ENCODE results near the gene SNCAIP. TPM values are rescaled to one million over a fixed set of nuclear protein-coding genes. Genes with fewer than 3 reads are reported as not detected.

The SNCAIP gene
- total RNA-seq, 1 experiment from 2014 or later: 3.0 TPM

GRCh38 chr5:122478741-122479442, 166.9 kb downstream of the SNCAIP start:
- Histone ChIP-seq H4K5ac (ENCODE audit: insufficient read length, low read depth, low read length) (no peak overlapping the region), H3K56ac (ENCODE audit: insufficient read length, low read depth, low read length) (no peak overlapping the region), H2AFZ (ENCODE audit: low read length) (no peak overlapping the region), H3T11ph (ENCODE audit: low read length) (no peak overlapping the region), H4K91ac (ENCODE audit: insufficient read length, low read depth, low read length) (no peak overlapping the region), H3K9ac (ENCODE audit: extremely low read depth, insufficient read length, low read length) (no peak overlapping the region), H3K18ac (ENCODE audit: insufficient read length, low read depth, low read length) (no peak overlapping the region), H3K79me1 (ENCODE audit: insufficient read depth, low read depth, low read length, poor library complexity, severe bottlenecking) (no peaks in the 10 kb centered on the region), H2AK5ac (ENCODE audit: insufficient read length, low read length) (no peak overlapping the region), H3K23me2 (ENCODE audit: insufficient read length, low read depth, low read length, poor library complexity, severe bottlenecking) (no peaks in the 10 kb centered on the region), H4K20me1 (ENCODE audit: control insufficient read depth, insufficient read depth, insufficient read length) (no peaks in the 10 kb centered on the region), H3K27me3 (ENCODE audit: insufficient read depth, low read length) (no peaks in the 10 kb centered on the region), H2BK5ac (ENCODE audit: insufficient read length, low read length) (no peak overlapping the region), H3K23ac (ENCODE audit: insufficient read length, low read depth, low read length) (no peak overlapping the region), H2BK20ac (ENCODE audit: low read depth, low read length, poor library complexity, severe bottlenecking) (no peak overlapping the region), H2BK12ac (ENCODE audit: insufficient read length, low read depth, low read length) (no peak overlapping the region), H3K4me2 (ENCODE audit: insufficient read depth, insufficient read length, low read length) (no peak overlapping the region), H3K4ac (ENCODE audit: low read depth, low read length) (no peak overlapping the region), H2BK15ac (ENCODE audit: low read depth, low read length) (no peak overlapping the region), H2BK120ac (ENCODE audit: low read depth, low read length, poor library complexity, severe bottlenecking) (no peak overlapping the region), H4K8ac (replicated peaks; ENCODE audit: insufficient read length, low read depth, low read length) (no peak overlapping the region), H3K4me1 (ENCODE audit: insufficient read depth, low read length) (no peaks in the 10 kb centered on the region; the same call in 1 of the 2 replicates), H3K27ac (ENCODE audit: insufficient read length, low read depth, low read length) (no peak overlapping the region), H3K9me3 (ENCODE audit: control insufficient read depth, low read depth, low read length) (no peaks in the 10 kb centered on the region), H3K14ac (ENCODE audit: insufficient read depth, low read length) (no peak overlapping the region), H3K79me2 (ENCODE audit: insufficient read depth, low read length) (no peaks in the 10 kb centered on the region)
- Mint-ChIP-seq H3K27me3 (ENCODE audit: low read depth) (no peaks in the 10 kb centered on the region), H3K4me3 (no peak overlapping the region; a peak in 1 of 5 replicates), H3K9me3 (no peaks in the 10 kb centered on the region), H3K27ac (no peak overlapping the region), H3K36me3 (ENCODE audit: insufficient read depth in 1 of 3, low read depth in 3 of 3) (peaks cover 0 to 3% (median 1%) of the 10 kb centered on the region in 3 experiments; a peak in 2 of 7 replicates), H3K4me1 (peaks cover 15 to 18% of the 10 kb centered on the region in 2 experiments)
- no CpG with 5 or more reads among the region's 3 CpGs for WGBS (ENCODE audit: extremely low coverage, insufficient read length, low lambda C conversion rate)
- TF ChIP-seq, protein P1, sequence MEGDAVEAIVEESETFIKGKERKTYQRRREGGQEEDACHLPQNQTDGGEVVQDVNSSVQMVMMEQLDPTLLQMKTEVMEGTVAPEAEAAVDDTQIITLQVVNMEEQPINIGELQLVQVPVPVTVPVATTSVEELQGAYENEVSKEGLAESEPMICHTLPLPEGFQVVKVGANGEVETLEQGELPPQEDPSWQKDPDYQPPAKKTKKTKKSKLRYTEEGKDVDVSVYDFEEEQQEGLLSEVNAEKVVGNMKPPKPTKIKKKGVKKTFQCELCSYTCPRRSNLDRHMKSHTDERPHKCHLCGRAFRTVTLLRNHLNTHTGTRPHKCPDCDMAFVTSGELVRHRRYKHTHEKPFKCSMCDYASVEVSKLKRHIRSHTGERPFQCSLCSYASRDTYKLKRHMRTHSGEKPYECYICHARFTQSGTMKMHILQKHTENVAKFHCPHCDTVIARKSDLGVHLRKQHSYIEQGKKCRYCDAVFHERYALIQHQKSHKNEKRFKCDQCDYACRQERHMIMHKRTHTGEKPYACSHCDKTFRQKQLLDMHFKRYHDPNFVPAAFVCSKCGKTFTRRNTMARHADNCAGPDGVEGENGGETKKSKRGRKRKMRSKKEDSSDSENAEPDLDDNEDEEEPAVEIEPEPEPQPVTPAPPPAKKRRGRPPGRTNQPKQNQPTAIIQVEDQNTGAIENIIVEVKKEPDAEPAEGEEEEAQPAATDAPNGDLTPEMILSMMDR (conservative IDR thresholded peaks at IDR 0.05): no peak
- DNase-seq: no peak
